GM12874 (cell line): Measurements from ENCODE around the gene GNA12.

Experiments used
- TF ChIP-seq, protein P1 (sequence below): IDR thresholded peaks from 2 replicates; pipeline ENCODE4 v1.5.1; 2011; ENCODE audit warnings: low read depth, mild to moderate bottlenecking, control low read depth, low read length, moderate library complexity; ENCODE audit not compliant: insufficient read depth

The GNA12 gene

DNA sequence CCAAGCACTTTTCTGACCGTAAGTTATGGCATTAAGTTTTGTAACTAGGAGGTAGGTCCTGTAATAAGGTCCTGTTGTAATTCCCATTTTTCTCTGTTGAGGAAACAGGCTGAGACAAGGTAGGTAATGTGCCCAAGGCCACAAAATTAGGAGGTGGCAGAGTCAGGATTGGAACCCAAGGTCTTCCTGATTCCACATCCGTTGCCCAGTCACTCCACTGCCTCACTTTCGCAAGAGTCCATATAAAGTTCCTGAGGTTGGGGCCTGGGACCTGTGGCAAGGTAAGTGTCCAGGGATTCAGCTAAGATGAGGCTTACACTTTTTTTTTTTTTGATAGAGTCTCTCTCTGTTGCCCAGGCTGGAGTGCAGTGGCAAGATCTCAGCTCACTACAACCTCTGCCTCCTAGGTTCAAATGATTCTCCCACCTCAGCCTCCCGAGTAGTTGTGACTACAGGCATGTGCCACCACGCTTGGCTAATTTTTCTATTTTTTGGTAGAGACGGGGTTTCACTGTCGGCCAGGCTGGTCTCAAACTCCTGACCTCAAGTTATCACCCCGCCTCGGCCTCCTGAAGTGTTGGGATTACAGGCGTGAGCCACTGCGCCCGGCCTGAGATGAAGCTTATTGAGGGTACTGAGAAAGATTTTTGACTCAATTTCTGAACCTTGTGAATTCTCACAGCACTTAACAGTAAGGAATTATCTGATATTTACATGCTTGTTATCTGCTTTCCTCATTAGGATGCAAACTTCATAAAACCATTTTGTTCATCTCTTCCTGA lies 20.3 kb upstream of the GNA12 start:
- TF ChIP-seq, protein P1, sequence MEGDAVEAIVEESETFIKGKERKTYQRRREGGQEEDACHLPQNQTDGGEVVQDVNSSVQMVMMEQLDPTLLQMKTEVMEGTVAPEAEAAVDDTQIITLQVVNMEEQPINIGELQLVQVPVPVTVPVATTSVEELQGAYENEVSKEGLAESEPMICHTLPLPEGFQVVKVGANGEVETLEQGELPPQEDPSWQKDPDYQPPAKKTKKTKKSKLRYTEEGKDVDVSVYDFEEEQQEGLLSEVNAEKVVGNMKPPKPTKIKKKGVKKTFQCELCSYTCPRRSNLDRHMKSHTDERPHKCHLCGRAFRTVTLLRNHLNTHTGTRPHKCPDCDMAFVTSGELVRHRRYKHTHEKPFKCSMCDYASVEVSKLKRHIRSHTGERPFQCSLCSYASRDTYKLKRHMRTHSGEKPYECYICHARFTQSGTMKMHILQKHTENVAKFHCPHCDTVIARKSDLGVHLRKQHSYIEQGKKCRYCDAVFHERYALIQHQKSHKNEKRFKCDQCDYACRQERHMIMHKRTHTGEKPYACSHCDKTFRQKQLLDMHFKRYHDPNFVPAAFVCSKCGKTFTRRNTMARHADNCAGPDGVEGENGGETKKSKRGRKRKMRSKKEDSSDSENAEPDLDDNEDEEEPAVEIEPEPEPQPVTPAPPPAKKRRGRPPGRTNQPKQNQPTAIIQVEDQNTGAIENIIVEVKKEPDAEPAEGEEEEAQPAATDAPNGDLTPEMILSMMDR = no peak

DNA sequence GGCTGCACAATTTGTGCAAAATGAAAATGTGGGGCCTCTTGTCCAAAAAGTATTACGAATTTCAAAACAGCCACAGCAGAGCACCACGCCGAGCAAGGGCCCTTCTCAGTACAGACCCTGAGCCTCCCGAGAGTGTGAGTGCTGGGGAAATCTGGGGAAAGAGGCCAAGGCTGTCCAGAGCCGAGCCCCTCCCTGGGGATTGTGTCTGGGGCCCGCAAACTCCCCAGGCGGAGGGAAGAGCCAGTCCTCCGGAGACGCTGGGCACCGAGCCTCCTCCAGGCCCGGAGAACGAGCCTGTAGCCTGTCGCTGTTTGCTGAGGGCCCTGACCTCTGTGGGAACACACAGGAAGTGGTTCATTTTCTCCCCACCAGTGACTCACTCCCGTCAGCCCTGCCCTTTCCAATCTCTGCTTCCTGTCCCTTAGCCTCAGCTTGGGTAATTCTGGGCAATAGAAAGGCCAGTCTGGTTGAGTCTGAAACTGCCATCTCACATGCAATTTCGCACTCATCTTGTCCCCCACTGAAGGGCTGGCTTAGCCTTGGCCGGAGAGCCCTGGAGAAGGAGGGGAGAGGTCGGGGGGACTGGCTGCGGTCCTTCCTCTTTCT lies 19.5 kb upstream of the GNA12 start:
- TF ChIP-seq, protein P1 = no peak

DNA sequence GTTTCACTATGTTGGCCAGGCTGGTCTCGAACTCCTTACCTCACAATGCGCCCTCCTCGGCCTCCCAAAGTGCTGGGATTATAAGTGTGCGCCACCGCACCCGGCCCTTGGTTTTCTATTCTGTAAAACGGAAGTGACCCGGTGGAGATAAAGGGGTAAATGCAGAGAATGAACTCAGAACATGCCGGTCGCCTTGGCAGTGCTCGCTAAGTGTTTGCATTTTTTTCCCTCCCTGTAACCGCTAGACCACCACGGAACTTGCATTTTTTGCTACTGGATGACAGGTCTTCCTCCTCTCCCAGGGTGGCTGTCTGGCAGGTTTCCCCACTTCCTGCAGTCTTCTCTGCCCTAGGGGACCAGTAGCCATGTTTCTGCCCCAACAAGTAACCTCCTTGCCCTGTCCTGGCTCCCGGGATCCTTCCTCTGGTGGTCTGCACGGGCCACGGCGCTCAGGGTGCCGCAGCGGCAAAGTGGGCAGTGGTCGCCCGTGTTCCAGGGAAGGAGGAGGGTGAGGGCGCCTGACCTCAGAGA lies 18.8 kb upstream of the GNA12 start:
- TF ChIP-seq, protein P1 = no peak

DNA sequence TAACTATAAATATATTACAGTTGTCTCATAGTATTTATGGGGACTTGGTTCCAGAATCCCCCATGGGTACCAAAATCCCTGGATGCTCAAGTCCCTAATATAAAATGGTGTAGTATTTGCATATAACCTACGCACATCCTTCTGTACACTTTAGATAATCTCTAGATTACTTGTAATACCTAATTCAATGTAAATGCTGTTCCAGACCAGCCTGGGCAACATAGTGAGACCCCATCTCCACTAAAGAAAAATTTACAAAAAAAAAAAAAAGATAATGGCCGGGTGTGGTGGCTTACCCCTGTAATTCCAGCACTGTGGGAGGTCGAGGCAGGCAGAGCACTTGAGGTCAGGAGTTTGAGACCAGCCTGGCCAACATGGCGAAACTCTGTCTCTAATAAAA lies 17.4 kb upstream of the GNA12 start:
- TF ChIP-seq, protein P1 = no peak

DNA sequence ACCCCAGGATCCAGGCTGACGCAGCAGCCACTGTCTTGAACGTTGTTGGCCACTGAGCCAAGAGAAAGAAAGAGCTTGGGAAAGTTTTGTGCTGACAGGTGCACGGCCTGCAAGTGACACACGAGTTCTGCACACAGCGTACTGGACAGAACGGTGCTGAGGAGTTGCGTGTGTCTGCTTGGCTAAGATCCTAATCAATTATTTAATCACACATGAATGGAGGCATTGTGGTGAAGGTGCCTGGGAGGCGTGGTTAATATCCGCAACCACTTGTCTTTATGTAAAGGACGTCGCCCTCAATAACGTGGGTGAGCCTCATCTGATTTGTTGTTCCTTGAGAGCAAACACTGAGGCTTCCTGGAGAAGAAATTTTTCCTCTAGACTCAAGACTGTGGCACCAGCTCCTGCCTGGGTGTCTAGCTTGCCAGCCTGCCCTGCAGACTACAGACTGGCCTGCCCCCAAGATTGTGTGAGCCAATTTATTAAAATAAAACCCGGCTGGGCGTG lies 16.6 kb upstream of the GNA12 start:
- TF ChIP-seq, protein P1 = no peak

DNA sequence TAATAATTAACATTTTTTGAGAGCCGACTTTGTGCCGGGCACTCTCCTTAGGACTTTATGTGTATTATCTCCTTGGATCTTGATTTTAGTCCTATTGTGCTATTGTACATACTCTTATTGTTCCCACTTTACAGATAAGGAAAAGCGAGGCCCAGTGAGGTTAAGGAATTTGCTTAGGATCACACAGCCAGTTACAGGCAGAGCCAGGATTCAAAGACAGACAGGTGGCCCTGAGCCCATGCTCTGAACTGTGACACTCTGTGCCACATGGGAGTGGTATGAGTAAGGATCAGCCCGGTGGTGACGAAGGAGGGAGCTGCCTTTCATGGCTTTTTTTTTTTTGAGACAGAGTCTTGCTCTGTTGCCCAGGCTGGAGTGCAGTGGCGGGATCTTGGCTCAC lies 15.8 kb upstream of the GNA12 start:
- TF ChIP-seq, protein P1 = no peak

DNA sequence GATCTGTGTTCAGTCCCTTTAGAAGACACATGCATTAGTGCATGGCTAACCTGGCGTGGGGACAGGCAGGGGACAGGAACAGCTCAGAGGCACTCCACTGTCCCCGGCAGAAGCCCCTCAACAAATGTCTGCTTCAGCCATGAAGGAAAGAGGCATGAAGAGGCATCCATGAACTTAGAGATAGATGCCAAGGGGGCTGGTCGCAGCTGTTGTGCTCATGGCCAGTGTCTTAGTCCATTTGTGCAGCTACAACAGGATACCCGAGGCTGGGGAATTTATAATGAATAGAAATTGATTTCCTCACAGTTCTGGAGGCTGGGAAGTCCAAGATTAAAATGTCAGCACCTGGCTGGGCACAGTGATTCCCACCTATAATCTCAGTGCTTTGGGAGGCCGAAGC lies 14.5 kb upstream of the GNA12 start:
- TF ChIP-seq, protein P1 = no peak
